Right lobe of liver (tissue), 6 donors: ENCODE data around the gene HPGD. TPM values are rescaled to one million over a fixed set of nuclear protein-coding genes. Genes with fewer than 3 reads are reported as not detected.

Experiments
- ATAC-seq, 4 donors: fragments of 200-7000 bp; cut with Tn5 transposase; one replicate each; pipeline ENCODE4 v1.9.1; 2020; ENCODE audit warnings: mild to moderate bottlenecking in 4 of 4, moderate library complexity in 4 of 4
- DNase-seq, 3 donors: peaks; one replicate each; pipeline ENCODE4 v3.0.0-alpha.2; 2020
- H3K27ac ChIP-seq, 3 donors: fragments of 200-600 bp; one replicate each; pipeline ENCODE4 v1.8.0; 2022
- H3K27me3 ChIP-seq, 2 donors: fragments of 200-600 bp; one replicate each; pipeline ENCODE4 v1.8.0; 2022
- H3K36me3 ChIP-seq, 4 donors: fragments of 200-600 bp; sonication (generic) in 1 of 4; one replicate each; pipeline versions ENCODE4 v1.5.1 to v1.8.0; 2017 to 2022; ENCODE audit warnings: control low read depth in 1 of 4
- H3K4me1 ChIP-seq, 4 donors: fragments of 200-600 bp; sonication (generic) in 1 of 4; one replicate each; pipeline versions ENCODE4 v1.5.1 to v1.8.0; 2017 to 2022; ENCODE audit warnings: control low read depth in 1 of 4
- H3K4me3 ChIP-seq, 3 donors: fragments of 200-600 bp; one replicate each; pipeline ENCODE4 v1.8.0; 2022
- H3K9me3 ChIP-seq, 4 donors: fragments of 200-600 bp; sonication (generic) in 1 of 4; one replicate each; pipeline versions ENCODE4 v1.5.1 to v1.8.0; 2017 to 2022; ENCODE audit warnings: control low read depth in 1 of 4
- CTCF ChIP-seq, 4 donors: fragments of 200-600 bp in 3 of 4; fragments of 450-650 bp in 1 of 4; IDR thresholded peaks; one replicate each; pipeline versions ENCODE4 v1.5.1 to v1.8.0; 2016 to 2022; ENCODE audit warnings: antibody characterized with exemption in 4 of 4, mild to moderate bottlenecking in 2 of 4
- POLR2A ChIP-seq: fragments of 450-650 bp; IDR thresholded peaks from one replicate; pipeline ENCODE4 v1.6.1; 2017; ENCODE audit warnings: antibody characterized with exemption, mild to moderate bottlenecking
- WGBS: methylation state at CpG from one replicate; pipeline ENCODE4 v1.1.6; 2018; ENCODE audit warnings: low coverage, low lambda C conversion rate; ENCODE audit not compliant: insufficient coverage; ENCODE audit errors: missing lambda C conversion rate; 5-methylcytosine and 5-hydroxymethylcytosine counted together
- intact Hi-C, 2 donors: fragments of 100-400 bp; cut with DNase I; formaldehyde crosslinking; loops; one replicate each; pipeline versions ENCODE4 v1.11.2 to v1.14.1; 2022
- total RNA-seq, 6 experiments: library from RNA; depleted of rRNA in 2 of 6; stranded (reverse); fragments of >200 nt in 2 of 6; fragmentation: NEBNext Ultra II Directional in 3 of 6; extraction: Animal tissue kit (Norgen Biotek cat#: 25700) in 3 of 6; gene quantifications; one replicate each; pipeline versions ENCODE4 v1.1.0 to v1.2.4, GENCODE V29; 2016 to 2023
- donor health status: DM: no; HTN: yes; CAD: no.
- donor health status: DM: no; HTN: no; CAD: no.
- donor health status: DM: no; HTN: no; CAD: no.
- donor health status: DM: no; HTN: yes; CAD: no.
- donor health status: DM: no; HTN: yes; CAD: no.

The HPGD gene
- total RNA-seq, 6 experiments from 2014 or later, result 71.7 to 124 (median 91.0) TPM

- peak overlapping the region in 2 of 3 donors; percentile 0 to 49 for H3K27ac ChIP-seq
- 9% methylated on average over 3 of the region's 3 CpGs for WGBS
- DNase-seq (peak in 2 of 3 donors; percentile 45 to 57), ATAC-seq (peak; percentile 80 to 97 (median 89))
- no peaks in the 10 kb centered on the region for H3K27me3 ChIP-seq
- intact Hi-C loops, result no loop called here
- no peak overlapping the region for H3K4me3 ChIP-seq
- TF ChIP-seq POLR2A (no peak), CTCF (IDR thresholded peaks at IDR 0.05) (no peak)
- no peaks in the 10 kb centered on the region for H3K4me1 ChIP-seq
- no peaks in the 10 kb centered on the region for H3K36me3 ChIP-seq
- no peaks in the 10 kb centered on the region for H3K9me3 ChIP-seq
These were observed 60.7 kb downstream of the HPGD start for GRCh38 chr4:174461466-174462106.

DNA sequence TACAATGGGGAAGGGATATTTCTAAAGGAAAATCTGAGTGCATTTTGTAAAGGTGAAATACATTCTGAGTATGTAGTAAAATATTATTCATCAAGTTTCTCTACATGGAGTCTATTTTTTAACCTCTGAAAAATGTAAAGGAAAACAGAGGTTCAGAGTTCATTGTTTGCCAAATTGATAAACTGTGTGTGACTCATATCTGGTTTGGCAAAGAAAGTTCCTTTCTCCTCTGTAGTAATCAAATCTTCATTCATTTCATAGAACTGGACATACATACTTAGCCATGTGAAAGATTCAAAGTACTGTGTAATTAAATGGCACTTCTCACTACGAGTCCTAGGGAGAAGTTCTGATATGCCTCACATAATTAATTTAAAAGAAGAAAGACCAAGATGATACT lies 61.6 kb downstream of the HPGD start:
- H3K9me3 ChIP-seq, result no peaks in the 10 kb centered on the region
- H3K4me3 ChIP-seq, result no peak overlapping the region
- 40% methylated on average over 1 of the region's 1 CpG for WGBS
- H3K27me3 ChIP-seq, result no peaks in the 10 kb centered on the region
- intact Hi-C loops, result no loop called here
- no peak for DNase-seq
- ATAC-seq, result peak in 2 of 4 donors; percentile 25 to 70
- H3K36me3 ChIP-seq, result no peaks in the 10 kb centered on the region
- TF ChIP-seq CTCF (IDR thresholded peaks at IDR 0.05), result no peak
- no peak for TF ChIP-seq POLR2A
- H3K4me1 ChIP-seq, result no peaks in the 10 kb centered on the region
- no peak overlapping the region for H3K27ac ChIP-seq

- H3K36me3 ChIP-seq, result no peaks in the 10 kb centered on the region
- TF ChIP-seq POLR2A (no peak), CTCF (IDR thresholded peaks at IDR 0.05) (no peak)
- no peak overlapping the region for H3K4me3 ChIP-seq
- intact Hi-C loops, result no loop called here
- no peaks in the 10 kb centered on the region for H3K27me3 ChIP-seq
- no peaks in the 10 kb centered on the region for H3K9me3 ChIP-seq
- H3K27ac ChIP-seq, result no peak overlapping the region
- 77% methylated on average over 6 of the region's 6 CpGs for WGBS
- DNase-seq, result no peak
- H3K4me1 ChIP-seq, result no peaks in the 10 kb centered on the region
- ATAC-seq, result no peak
These were observed 64.8 kb downstream of the HPGD start for GRCh38 chr4:174457468-174457867.

GRCh38 chr4:174454815-174455473 lies 67.3 kb downstream of the HPGD start:
- no peak for ATAC-seq
- TF ChIP-seq CTCF (IDR thresholded peaks at IDR 0.05), result no peak
- intact Hi-C loops, result no loop called here
- H3K4me3 ChIP-seq, result no peak overlapping the region
- no peak for DNase-seq
- H3K4me1 ChIP-seq, result no peaks in the 10 kb centered on the region
- 88% methylated on average over 5 of the region's 6 CpGs for WGBS
- no peaks in the 10 kb centered on the region for H3K36me3 ChIP-seq
- no peak overlapping the region for H3K27ac ChIP-seq
- no peaks in the 10 kb centered on the region for H3K27me3 ChIP-seq
- H3K9me3 ChIP-seq, result no peaks in the 10 kb centered on the region
